Measurements from ENCODE around the gene ADCYAP1R1.

Gene ADCYAP1R1

GRCh38 chr7:31052841-31053601 is 913 bp downstream of the ADCYAP1R1 start:
- H3K18ac ChIP-seq (ENCODE audit: low read length): peak overlapping the region; percentile 98
- peak overlapping the region; percentile 11 for H2BK120ac ChIP-seq (ENCODE audit: low read depth, low read length)
- H4K8ac ChIP-seq (ENCODE audit: low read depth, low read length): no peak overlapping the region
- peak overlapping the region; percentile 87 for H2AFZ ChIP-seq (ENCODE audit: low read length)
- no peak overlapping the region for H3K27ac ChIP-seq (replicated peaks; ENCODE audit: low read length)
- H4K91ac ChIP-seq (ENCODE audit: low read depth, low read length, poor library complexity): no peak overlapping the region
- H2BK15ac ChIP-seq (ENCODE audit: low read length): peak overlapping the region; percentile 32
- no peak for DNase-seq (ENCODE audit: low spot score)
- H3K4ac ChIP-seq (ENCODE audit: low read length): peak overlapping the region; percentile 13
- H3K4me3 ChIP-seq (ENCODE audit: low read length in 2 of 2): peak overlapping the region; percentile 39 to 84
- H3K4me2 ChIP-seq (ENCODE audit: insufficient read depth, low read length, poor library complexity, severe bottlenecking): peak overlapping the region; percentile 99
- no CpG with 5 or more reads among the region's 50 CpGs for WGBS, 2 donors (ENCODE audit: extremely low coverage in 2 of 2, insufficient read length in 2 of 2, insufficient replicate concordance in 1 of 2)
- peak overlapping the region; percentile 85 for H3K9ac ChIP-seq (ENCODE audit: low read depth, low read length, poor library complexity)
- no peaks in the 10 kb centered on the region for H3K9me3 ChIP-seq (replicated peaks in 1 of 2; ENCODE audit: control insufficient read depth in 2 of 2, insufficient read depth in 1 of 2, low read depth in 1 of 2, low read length in 2 of 2)
- H3K14ac ChIP-seq (ENCODE audit: low read length): peak overlapping the region; percentile 41
- H3K4me1 ChIP-seq (ENCODE audit: control insufficient read depth in 2 of 2, insufficient read depth in 1 of 2, low read depth in 1 of 2, low read length in 2 of 2): peaks cover 3 to 6% of the 10 kb centered on the region in 2 donors
- H3K27me3 ChIP-seq (ENCODE audit: control insufficient read depth in 3 of 3, insufficient read depth in 3 of 3, low read depth in 1 of 3, low read length in 3 of 3): peaks cover 7 to 59% (median 38%) of the 10 kb centered on the region in 3 experiments
- H3K79me1 ChIP-seq (ENCODE audit: low read depth, low read length): no peaks in the 10 kb centered on the region
- H3K23ac ChIP-seq (ENCODE audit: low read depth, low read length, poor library complexity): peak overlapping the region; percentile 69
- no peak overlapping the region for H2BK12ac ChIP-seq (ENCODE audit: low read length)
- no peaks in the 10 kb centered on the region for H3K36me3 ChIP-seq (replicated peaks in 1 of 2; ENCODE audit: control insufficient read depth in 2 of 2, insufficient read depth in 2 of 2, low read length in 2 of 2)
- no peak overlapping the region for H2BK5ac ChIP-seq (ENCODE audit: low read length)
- peak overlapping the region; percentile 51 for H2AK5ac ChIP-seq (ENCODE audit: low read depth, low read length)

GRCh38 chr7:31053986-31054385 is 1.9 kb downstream of the ADCYAP1R1 start:
- no peak overlapping the region for H4K8ac ChIP-seq (ENCODE audit: low read depth, low read length)
- no peak overlapping the region for H3K4me2 ChIP-seq (ENCODE audit: insufficient read depth, low read length, poor library complexity, severe bottlenecking)
- H3K27me3 ChIP-seq (ENCODE audit: control insufficient read depth in 3 of 3, insufficient read depth in 3 of 3, low read depth in 1 of 3, low read length in 3 of 3): peaks cover 7 to 59% (median 38%) of the 10 kb centered on the region in 3 experiments
- H3K27ac ChIP-seq (replicated peaks; ENCODE audit: low read length): no peak overlapping the region
- H2BK12ac ChIP-seq (ENCODE audit: low read length): no peak overlapping the region
- no peak overlapping the region for H2AK5ac ChIP-seq (ENCODE audit: low read depth, low read length)
- no peaks in the 10 kb centered on the region for H3K36me3 ChIP-seq (replicated peaks in 1 of 2; ENCODE audit: control insufficient read depth in 2 of 2, insufficient read depth in 2 of 2, low read length in 2 of 2)
- H2AFZ ChIP-seq (ENCODE audit: low read length): no peak overlapping the region
- no peak overlapping the region for H2BK15ac ChIP-seq (ENCODE audit: low read length)
- no peak overlapping the region for H3K23ac ChIP-seq (ENCODE audit: low read depth, low read length, poor library complexity)
- no peak overlapping the region for H3K14ac ChIP-seq (ENCODE audit: low read length)
- H3K4ac ChIP-seq (ENCODE audit: low read length): no peak overlapping the region
- no peak for DNase-seq (ENCODE audit: low spot score)
- H2BK120ac ChIP-seq (ENCODE audit: low read depth, low read length): no peak overlapping the region
- H3K4me1 ChIP-seq (ENCODE audit: control insufficient read depth in 2 of 2, insufficient read depth in 1 of 2, low read depth in 1 of 2, low read length in 2 of 2): peaks cover 3 to 6% of the 10 kb centered on the region in 2 donors
- no peak overlapping the region for H3K9ac ChIP-seq (ENCODE audit: low read depth, low read length, poor library complexity)
- no peak overlapping the region for H4K91ac ChIP-seq (ENCODE audit: low read depth, low read length, poor library complexity)
- H3K18ac ChIP-seq (ENCODE audit: low read length): no peak overlapping the region
- H2BK5ac ChIP-seq (ENCODE audit: low read length): no peak overlapping the region
- no peak overlapping the region for H3K4me3 ChIP-seq (ENCODE audit: low read length in 2 of 2)
- no peaks in the 10 kb centered on the region for H3K9me3 ChIP-seq (replicated peaks in 1 of 2; ENCODE audit: control insufficient read depth in 2 of 2, insufficient read depth in 1 of 2, low read depth in 1 of 2, low read length in 2 of 2)
- WGBS, 2 donors (ENCODE audit: extremely low coverage in 2 of 2, insufficient read length in 2 of 2, insufficient replicate concordance in 1 of 2): no CpG with 5 or more reads among the region's 5 CpGs
- no peaks in the 10 kb centered on the region for H3K79me1 ChIP-seq (ENCODE audit: low read depth, low read length)

- Histone ChIP-seq H3K27me3 (ENCODE audit: control insufficient read depth in 3 of 3, insufficient read depth in 3 of 3, low read depth in 1 of 3, low read length in 3 of 3) (peaks cover 7 to 55% (median 38%) of the 10 kb centered on the region in 3 experiments), H3K79me1 (ENCODE audit: low read depth, low read length) (no peaks in the 10 kb centered on the region), H3K4me1 (ENCODE audit: control insufficient read depth in 2 of 2, insufficient read depth in 1 of 2, low read depth in 1 of 2, low read length in 2 of 2) (peaks cover 3 to 6% of the 10 kb centered on the region in 2 donors), H3K14ac (ENCODE audit: low read length) (no peak overlapping the region), H3K4ac (ENCODE audit: low read length) (no peak overlapping the region), H2BK12ac (ENCODE audit: low read length) (no peak overlapping the region), H3K18ac (ENCODE audit: low read length) (peak overlapping the region; percentile 0), H3K27ac (replicated peaks; ENCODE audit: low read length) (no peak overlapping the region), H3K4me3 (ENCODE audit: low read length in 2 of 2) (no peak overlapping the region), H3K23ac (ENCODE audit: low read depth, low read length, poor library complexity) (no peak overlapping the region), H2BK15ac (ENCODE audit: low read length) (no peak overlapping the region), H3K4me2 (ENCODE audit: insufficient read depth, low read length, poor library complexity, severe bottlenecking) (no peak overlapping the region), H4K8ac (ENCODE audit: low read depth, low read length) (no peak overlapping the region), H2BK120ac (ENCODE audit: low read depth, low read length) (no peak overlapping the region), H2AK5ac (ENCODE audit: low read depth, low read length) (no peak overlapping the region), H3K9me3 (replicated peaks in 1 of 2; ENCODE audit: control insufficient read depth in 2 of 2, insufficient read depth in 1 of 2, low read depth in 1 of 2, low read length in 2 of 2) (no peaks in the 10 kb centered on the region), H3K9ac (ENCODE audit: low read depth, low read length, poor library complexity) (no peak overlapping the region), H2BK5ac (ENCODE audit: low read length) (no peak overlapping the region), H2AFZ (ENCODE audit: low read length) (no peak overlapping the region), H3K36me3 (replicated peaks in 1 of 2; ENCODE audit: control insufficient read depth in 2 of 2, insufficient read depth in 2 of 2, low read length in 2 of 2) (no peaks in the 10 kb centered on the region), H4K91ac (ENCODE audit: low read depth, low read length, poor library complexity) (no peak overlapping the region)
- no CpG with 5 or more reads among the region's 11 CpGs for WGBS, 2 donors (ENCODE audit: extremely low coverage in 2 of 2, insufficient read length in 2 of 2, insufficient replicate concordance in 1 of 2)
- DNase-seq (ENCODE audit: low spot score): no peak
Measured at GRCh38 chr7:31054608-31055278, 2.6 kb downstream of the ADCYAP1R1 start.

GRCh38 chr7:31055471-31055870 is 3.4 kb downstream of the ADCYAP1R1 start:
- Histone ChIP-seq H3K36me3 (replicated peaks in 1 of 2; ENCODE audit: control insufficient read depth in 2 of 2, insufficient read depth in 2 of 2, low read length in 2 of 2) (no peaks in the 10 kb centered on the region), H3K4me2 (ENCODE audit: insufficient read depth, low read length, poor library complexity, severe bottlenecking) (no peak overlapping the region), H3K4ac (ENCODE audit: low read length) (no peak overlapping the region), H2AK5ac (ENCODE audit: low read depth, low read length) (peak overlapping the region; percentile 61), H3K4me3 (ENCODE audit: low read length in 2 of 2) (no peak overlapping the region), H3K14ac (ENCODE audit: low read length) (no peak overlapping the region), H3K27ac (replicated peaks; ENCODE audit: low read length) (no peak overlapping the region), H3K23ac (ENCODE audit: low read depth, low read length, poor library complexity) (no peak overlapping the region), H3K9me3 (replicated peaks in 1 of 2; ENCODE audit: control insufficient read depth in 2 of 2, insufficient read depth in 1 of 2, low read depth in 1 of 2, low read length in 2 of 2) (no peaks in the 10 kb centered on the region), H3K18ac (ENCODE audit: low read length) (peak overlapping the region; percentile 32), H3K9ac (ENCODE audit: low read depth, low read length, poor library complexity) (no peak overlapping the region), H2BK15ac (ENCODE audit: low read length) (peak overlapping the region; percentile 34), H2BK12ac (ENCODE audit: low read length) (no peak overlapping the region), H3K4me1 (ENCODE audit: control insufficient read depth in 2 of 2, insufficient read depth in 1 of 2, low read depth in 1 of 2, low read length in 2 of 2) (peaks cover 3 to 6% of the 10 kb centered on the region in 2 donors), H3K79me1 (ENCODE audit: low read depth, low read length) (no peaks in the 10 kb centered on the region), H4K8ac (ENCODE audit: low read depth, low read length) (no peak overlapping the region), H2BK120ac (ENCODE audit: low read depth, low read length) (no peak overlapping the region), H2BK5ac (ENCODE audit: low read length) (no peak overlapping the region), H4K91ac (ENCODE audit: low read depth, low read length, poor library complexity) (no peak overlapping the region), H2AFZ (ENCODE audit: low read length) (no peak overlapping the region), H3K27me3 (ENCODE audit: control insufficient read depth in 3 of 3, insufficient read depth in 3 of 3, low read depth in 1 of 3, low read length in 3 of 3) (peaks cover 7 to 48% (median 35%) of the 10 kb centered on the region in 3 experiments)
- no CpG with 5 or more reads among the region's 5 CpGs for WGBS, 2 donors (ENCODE audit: extremely low coverage in 2 of 2, insufficient read length in 2 of 2, insufficient replicate concordance in 1 of 2)
- DNase-seq (ENCODE audit: low spot score): no peak

All from neuronal stem cell (in vitro differentiated cells).